ENCODE data around the gene NLRP4. TPM values are rescaled to one million over a fixed set of nuclear protein-coding genes. Genes with fewer than 3 reads are reported as not detected.

NLRP4 gene
- total RNA-seq, 2 donors from 2014 or later = not detected

DNA sequence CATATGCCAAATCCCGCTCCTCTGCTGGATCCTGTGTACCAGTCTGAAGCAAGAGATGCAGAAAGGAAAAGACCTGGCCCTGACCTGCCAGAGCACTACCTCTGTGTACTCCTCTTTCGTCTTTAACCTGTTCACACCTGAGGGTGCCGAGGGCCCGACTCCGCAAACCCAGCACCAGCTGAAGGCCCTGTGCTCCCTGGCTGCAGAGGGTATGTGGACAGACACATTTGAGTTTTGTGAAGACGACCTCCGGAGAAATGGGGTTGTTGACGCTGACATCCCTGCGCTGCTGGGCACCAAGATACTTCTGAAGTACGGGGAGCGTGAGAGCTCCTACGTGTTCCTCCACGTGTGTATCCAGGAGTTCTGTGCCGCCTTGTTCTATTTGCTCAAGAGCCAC, 22.1 kb downstream of the NLRP4 start:
- Histone ChIP-seq H3K27ac (ENCODE audit: low read depth, low read length) (no peak overlapping the region), H3K9me3 (ENCODE audit: control insufficient read depth, low read length) (peaks cover 87% of the 10 kb centered on the region), H3K36me3 (ENCODE audit: control insufficient read depth, insufficient read depth, low read length) (no peaks in the 10 kb centered on the region), H3K4me3 (ENCODE audit: low read length) (no peak overlapping the region), H3K4me1 (ENCODE audit: control insufficient read depth, insufficient read depth, low read length) (no peaks in the 10 kb centered on the region), H3K9ac (ENCODE audit: extremely low read depth, low read length, poor library complexity, severe bottlenecking) (no peak overlapping the region), H3K27me3 (ENCODE audit: control insufficient read depth, insufficient read depth, low read length, poor library complexity, severe bottlenecking) (no peaks in the 10 kb centered on the region)
- no peak overlapping the region for H3K4me3 Mint-ChIP-seq
- no peak overlapping the region for H3K27ac Mint-ChIP-seq
- no peaks in the 10 kb centered on the region for H3K4me1 Mint-ChIP-seq
- no peaks in the 10 kb centered on the region for H3K36me3 Mint-ChIP-seq (ENCODE audit: low read depth)
- H3K27me3 Mint-ChIP-seq (ENCODE audit: insufficient read depth) = peaks cover 1% of the 10 kb centered on the region
- H3K9me3 Mint-ChIP-seq = peaks cover 91% of the 10 kb centered on the region
- DNase-seq = no peak
- TF ChIP-seq CTCF (conservative IDR thresholded peaks at IDR 0.05) = no peak
- 80 to 89% methylated on average over 6 to 14 of the region's 14 CpGs for WGBS, 2 experiments (ENCODE audit: insufficient coverage in 1 of 2, insufficient read length in 1 of 2)

DNA sequence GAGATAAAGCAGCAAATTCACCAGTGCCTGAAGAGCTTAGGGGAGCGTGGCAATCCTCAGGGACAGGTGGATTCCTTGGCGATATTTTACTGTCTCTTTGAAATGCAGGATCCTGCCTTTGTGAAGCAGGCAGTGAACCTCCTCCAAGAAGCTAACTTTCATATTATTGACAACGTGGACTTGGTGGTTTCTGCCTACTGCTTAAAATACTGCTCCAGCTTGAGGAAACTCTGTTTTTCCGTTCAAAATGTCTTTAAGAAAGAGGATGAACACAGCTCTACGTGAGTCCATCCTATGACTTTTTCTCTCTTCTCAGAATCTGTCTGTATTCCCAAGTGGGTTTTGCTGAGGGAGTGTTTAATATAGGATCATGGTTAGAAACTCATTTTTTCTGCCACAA, 22.6 kb downstream of the NLRP4 start:
- TF ChIP-seq CTCF (conservative IDR thresholded peaks at IDR 0.05) = no peak
- Histone ChIP-seq H3K4me3 (ENCODE audit: low read length) (no peak overlapping the region), H3K9me3 (ENCODE audit: control insufficient read depth, low read length) (peaks cover 85% of the 10 kb centered on the region), H3K36me3 (ENCODE audit: control insufficient read depth, insufficient read depth, low read length) (no peaks in the 10 kb centered on the region), H3K4me1 (ENCODE audit: control insufficient read depth, insufficient read depth, low read length) (no peaks in the 10 kb centered on the region), H3K27me3 (ENCODE audit: control insufficient read depth, insufficient read depth, low read length, poor library complexity, severe bottlenecking) (no peaks in the 10 kb centered on the region), H3K9ac (ENCODE audit: extremely low read depth, low read length, poor library complexity, severe bottlenecking) (no peak overlapping the region), H3K27ac (ENCODE audit: low read depth, low read length) (no peak overlapping the region)
- Mint-ChIP-seq H3K36me3 (ENCODE audit: low read depth) (no peaks in the 10 kb centered on the region), H3K9me3 (peaks cover 89% of the 10 kb centered on the region), H3K27ac (no peak overlapping the region), H3K4me3 (no peak overlapping the region), H3K27me3 (ENCODE audit: insufficient read depth) (no peaks in the 10 kb centered on the region), H3K4me1 (no peaks in the 10 kb centered on the region)
- 40 to 53% methylated on average over 4 to 5 of the region's 5 CpGs for WGBS, 2 experiments (ENCODE audit: insufficient coverage in 1 of 2, insufficient read length in 1 of 2)
- no peak for DNase-seq

DNA sequence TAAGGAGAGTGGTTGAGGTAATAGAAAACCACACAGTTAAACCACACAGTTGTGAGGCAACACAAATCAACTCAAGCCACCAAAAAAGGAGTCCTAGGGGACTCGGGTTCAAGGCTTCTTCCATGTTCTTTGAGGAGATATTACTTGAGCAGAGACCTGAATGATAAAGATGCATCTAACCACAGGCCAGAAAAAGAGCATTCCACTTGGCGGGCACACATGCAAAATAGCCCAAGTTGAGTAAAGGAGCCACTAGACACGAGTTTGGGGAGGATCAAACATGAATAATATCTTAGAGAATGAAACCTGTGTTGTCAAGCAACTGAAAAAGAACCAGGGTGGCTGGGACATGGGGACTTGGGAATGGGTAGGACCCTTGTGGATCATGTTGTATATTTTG, 30.2 kb downstream of the NLRP4 start:
- Histone ChIP-seq H3K4me1 (ENCODE audit: control insufficient read depth, insufficient read depth, low read length) (no peaks in the 10 kb centered on the region), H3K9ac (ENCODE audit: extremely low read depth, low read length, poor library complexity, severe bottlenecking) (no peak overlapping the region), H3K4me3 (ENCODE audit: low read length) (no peak overlapping the region), H3K27ac (ENCODE audit: low read depth, low read length) (no peak overlapping the region), H3K36me3 (ENCODE audit: control insufficient read depth, insufficient read depth, low read length) (no peaks in the 10 kb centered on the region), H3K9me3 (ENCODE audit: control insufficient read depth, low read length) (peaks cover 85% of the 10 kb centered on the region), H3K27me3 (ENCODE audit: control insufficient read depth, insufficient read depth, low read length, poor library complexity, severe bottlenecking) (no peaks in the 10 kb centered on the region)
- no peak for TF ChIP-seq CTCF (conservative IDR thresholded peaks at IDR 0.05)
- no peaks in the 10 kb centered on the region for H3K36me3 Mint-ChIP-seq (ENCODE audit: low read depth)
- no peaks in the 10 kb centered on the region for H3K4me1 Mint-ChIP-seq
- H3K9me3 Mint-ChIP-seq = peaks cover 90% of the 10 kb centered on the region
- no peak for DNase-seq
- no peak overlapping the region for H3K27ac Mint-ChIP-seq
- H3K27me3 Mint-ChIP-seq (ENCODE audit: insufficient read depth) = no peaks in the 10 kb centered on the region
- 46 to 52% methylated on average over 2 to 3 of the region's 3 CpGs for WGBS, 2 experiments (ENCODE audit: insufficient coverage in 1 of 2, insufficient read length in 1 of 2)
- H3K4me3 Mint-ChIP-seq = no peak overlapping the region
